Measurements from ENCODE around the gene SLC22A15.

Gene SLC22A15

DNA sequence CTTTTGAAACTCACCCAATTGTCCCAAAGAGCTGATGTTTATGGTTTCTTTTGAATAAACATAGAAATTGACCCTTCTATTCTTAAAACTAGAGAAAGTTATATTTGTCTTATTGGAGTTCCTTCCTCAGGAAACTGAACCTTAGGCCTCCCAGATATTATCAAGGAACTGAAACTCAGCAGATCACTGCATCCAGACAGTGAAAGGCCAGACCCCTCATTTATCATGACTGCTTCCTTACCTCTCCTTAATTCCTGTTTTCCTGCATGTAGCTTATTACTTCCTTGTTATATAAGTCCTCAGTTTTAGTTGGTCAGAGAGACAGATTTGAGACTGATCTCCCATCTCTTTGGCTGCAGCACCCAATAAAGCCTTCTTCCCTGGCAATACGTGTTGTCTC, 27.5 kb downstream of the SLC22A15 start:
- TF ChIP-seq, protein P1, sequence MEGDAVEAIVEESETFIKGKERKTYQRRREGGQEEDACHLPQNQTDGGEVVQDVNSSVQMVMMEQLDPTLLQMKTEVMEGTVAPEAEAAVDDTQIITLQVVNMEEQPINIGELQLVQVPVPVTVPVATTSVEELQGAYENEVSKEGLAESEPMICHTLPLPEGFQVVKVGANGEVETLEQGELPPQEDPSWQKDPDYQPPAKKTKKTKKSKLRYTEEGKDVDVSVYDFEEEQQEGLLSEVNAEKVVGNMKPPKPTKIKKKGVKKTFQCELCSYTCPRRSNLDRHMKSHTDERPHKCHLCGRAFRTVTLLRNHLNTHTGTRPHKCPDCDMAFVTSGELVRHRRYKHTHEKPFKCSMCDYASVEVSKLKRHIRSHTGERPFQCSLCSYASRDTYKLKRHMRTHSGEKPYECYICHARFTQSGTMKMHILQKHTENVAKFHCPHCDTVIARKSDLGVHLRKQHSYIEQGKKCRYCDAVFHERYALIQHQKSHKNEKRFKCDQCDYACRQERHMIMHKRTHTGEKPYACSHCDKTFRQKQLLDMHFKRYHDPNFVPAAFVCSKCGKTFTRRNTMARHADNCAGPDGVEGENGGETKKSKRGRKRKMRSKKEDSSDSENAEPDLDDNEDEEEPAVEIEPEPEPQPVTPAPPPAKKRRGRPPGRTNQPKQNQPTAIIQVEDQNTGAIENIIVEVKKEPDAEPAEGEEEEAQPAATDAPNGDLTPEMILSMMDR (IDR thresholded peaks at IDR 0.05; ENCODE audit: borderline replicate concordance, control extremely low read depth, extremely low read depth, insufficient read depth, missing control alignments), result no peak
- in situ Hi-C loops (cut with MboI; ENCODE audit: low sequenced_read_pairs, unreplicated experiment), result no loop called here

DNA sequence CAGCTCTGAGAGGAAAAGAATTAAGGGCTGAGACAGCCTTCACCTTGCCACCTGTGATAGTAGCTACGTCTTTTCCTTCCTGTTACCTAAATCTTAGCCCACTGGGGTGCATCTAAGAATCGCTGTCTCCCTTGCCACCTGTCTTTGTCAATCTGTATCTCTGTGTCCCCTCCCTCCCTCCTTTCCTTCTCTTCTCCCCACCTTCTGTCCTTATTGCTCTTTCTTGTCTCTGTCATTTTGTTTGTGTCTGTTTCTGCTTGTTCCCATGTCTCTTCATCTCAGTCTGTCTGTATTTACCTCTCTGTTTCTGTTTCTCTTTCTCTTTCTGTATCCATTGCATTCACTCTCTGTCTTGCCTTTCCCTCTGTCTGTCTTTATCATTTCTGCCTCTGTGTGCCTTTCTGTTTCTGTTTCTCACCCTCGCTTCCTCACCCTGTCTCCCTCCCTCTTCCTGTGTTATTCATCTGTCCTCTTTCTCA, 30.2 kb downstream of the SLC22A15 start:
- TF ChIP-seq, protein P1 (IDR thresholded peaks at IDR 0.05; ENCODE audit: borderline replicate concordance, control extremely low read depth, extremely low read depth, insufficient read depth, missing control alignments), result no peak
- in situ Hi-C loops (cut with MboI; ENCODE audit: low sequenced_read_pairs, unreplicated experiment), result no loop called here
- DNase-seq (ENCODE audit: low spot score), result peak; percentile 34

More for the DNA sequence above, 27.5 kb downstream of the SLC22A15 start:
- no peak for DNase-seq (ENCODE audit: low spot score)

DNA sequence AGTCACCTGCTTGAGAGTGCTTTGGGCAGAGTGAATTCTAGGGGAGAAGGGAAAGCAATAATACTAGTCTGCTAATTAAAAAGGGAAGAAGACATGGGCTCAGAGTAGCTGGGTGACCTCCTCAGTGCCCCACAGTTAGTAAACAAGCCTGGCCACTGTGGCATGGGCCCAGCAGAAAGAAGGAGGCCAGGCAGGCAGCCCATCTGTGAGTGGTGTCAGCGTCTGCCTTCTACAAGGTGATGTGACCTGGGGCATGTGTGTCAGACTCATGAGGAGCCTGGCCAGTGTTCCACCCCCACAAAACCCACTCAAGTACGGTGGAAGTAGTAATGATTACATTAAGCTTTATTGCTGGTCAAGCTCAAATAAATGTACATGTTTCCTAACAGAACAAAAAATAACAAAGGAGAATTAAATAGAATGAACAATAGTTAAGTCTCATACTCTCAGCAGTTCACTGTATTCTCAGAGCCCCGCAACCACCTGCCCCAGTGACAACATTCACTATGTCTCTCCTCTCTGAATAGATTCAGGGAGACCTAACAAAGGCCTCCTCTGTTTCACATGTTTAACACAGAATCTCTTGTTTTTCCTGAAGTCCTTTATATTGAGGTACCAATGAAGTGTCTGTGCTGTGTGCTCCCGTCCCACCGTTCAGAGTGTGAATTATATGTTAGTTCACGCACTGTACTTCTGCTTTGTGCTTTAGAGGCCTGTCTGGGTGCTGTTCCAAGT, 32.5 kb downstream of the SLC22A15 start:
- no peak for DNase-seq (ENCODE audit: low spot score)
- TF ChIP-seq, protein P1 (IDR thresholded peaks at IDR 0.05; ENCODE audit: borderline replicate concordance, control extremely low read depth, extremely low read depth, insufficient read depth, missing control alignments), result no peak
- in situ Hi-C loops (cut with MboI; ENCODE audit: low sequenced_read_pairs, unreplicated experiment), result no loop called here

DNA sequence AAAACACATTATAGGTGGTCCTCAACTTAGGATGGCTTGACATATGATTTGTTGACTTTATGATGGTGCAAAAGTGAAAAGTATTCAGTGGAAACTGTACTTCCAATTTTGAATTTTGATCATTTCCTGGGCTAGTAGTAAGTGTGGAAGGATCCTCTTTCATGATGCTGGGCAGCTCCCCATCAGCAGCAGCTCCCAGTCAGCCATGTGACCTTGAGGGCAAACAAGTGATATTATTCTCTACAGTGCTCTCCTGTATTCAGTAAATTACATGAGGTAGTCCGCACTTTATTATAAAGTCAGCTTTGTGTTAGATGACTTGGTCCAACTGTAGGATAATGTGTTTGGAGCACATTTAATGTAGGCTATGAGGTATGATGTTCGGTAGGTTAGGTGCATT, 36.4 kb downstream of the SLC22A15 start:
- in situ Hi-C loops (cut with MboI; ENCODE audit: low sequenced_read_pairs, unreplicated experiment), result no loop called here
- TF ChIP-seq, protein P1 (IDR thresholded peaks at IDR 0.05; ENCODE audit: borderline replicate concordance, control extremely low read depth, extremely low read depth, insufficient read depth, missing control alignments), result no peak
- DNase-seq (ENCODE audit: low spot score), result no peak

DNA sequence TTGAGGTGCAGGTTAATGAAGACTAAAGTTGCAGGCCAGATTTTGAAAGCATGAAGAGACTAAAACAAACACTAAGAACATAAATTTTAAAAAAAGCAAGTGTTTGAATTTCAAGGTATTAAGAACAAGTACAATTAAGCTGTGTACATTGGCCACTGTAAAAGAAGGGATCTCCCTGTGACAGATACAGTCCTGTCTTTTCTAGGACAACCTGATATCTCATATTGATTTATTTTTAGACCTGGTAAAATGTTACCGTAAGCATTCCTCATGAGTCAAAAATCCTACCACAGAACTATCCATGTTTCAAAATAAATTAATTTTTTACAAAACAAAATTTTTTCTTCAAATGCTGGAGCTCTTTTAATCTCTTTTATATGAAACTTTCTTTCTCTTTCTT, 39.4 kb downstream of the SLC22A15 start:
- TF ChIP-seq, protein P1 (IDR thresholded peaks at IDR 0.05; ENCODE audit: borderline replicate concordance, control extremely low read depth, extremely low read depth, insufficient read depth, missing control alignments), result no peak
- DNase-seq (ENCODE audit: low spot score), result no peak
- in situ Hi-C loops (cut with MboI; ENCODE audit: low sequenced_read_pairs, unreplicated experiment), result no loop called here

DNA sequence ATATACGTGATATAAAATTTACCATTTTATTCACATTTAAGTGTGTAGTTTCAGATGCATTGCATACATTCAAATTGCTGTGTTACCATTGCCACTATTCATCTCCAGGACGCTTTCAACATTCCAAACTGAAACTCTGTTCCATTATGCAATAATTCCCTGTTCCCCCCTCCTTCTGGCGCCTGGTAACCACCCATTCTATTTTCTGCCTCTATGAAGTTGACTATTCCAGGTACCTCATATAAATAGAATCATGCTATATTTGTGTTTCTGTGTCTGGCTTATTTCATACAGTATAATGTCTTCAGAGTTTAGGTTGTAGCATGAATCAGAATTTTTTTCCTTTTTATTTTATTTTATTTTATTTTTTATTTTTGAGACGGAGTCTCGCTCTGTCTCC, 41.7 kb downstream of the SLC22A15 start:
- in situ Hi-C loops (cut with MboI; ENCODE audit: low sequenced_read_pairs, unreplicated experiment), result no loop called here
- TF ChIP-seq, protein P1 (IDR thresholded peaks at IDR 0.05; ENCODE audit: borderline replicate concordance, control extremely low read depth, extremely low read depth, insufficient read depth, missing control alignments), result no peak
- DNase-seq (ENCODE audit: low spot score), result no peak
